Progenitor cell of endocrine pancreas (in vitro differentiated cells): ENCODE results near the gene PRUNE1. TPM values are rescaled to one million over a fixed set of nuclear protein-coding genes. Genes with fewer than 3 reads are reported as not detected.
A peak's percentile ranks its signal among the peaks of the same experiment; 100 is the strongest.

Experiments used
- DNase-seq: peaks from one replicate; pipeline ENCODE4 v3.0.0; 2021; ENCODE audit warnings: low spot score; ENCODE audit not compliant: unreplicated experiment
- H3K27ac Mint-ChIP-seq: 2 replicates; pipeline ENCODE4 v1.8.0; 2021; ENCODE audit warnings: mild to moderate bottlenecking, moderate library complexity, mixed read lengths
- H3K27me3 Mint-ChIP-seq: 2 replicates; pipeline ENCODE4 v1.8.0; 2021; ENCODE audit warnings: mixed read lengths
- H3K36me3 Mint-ChIP-seq: 2 replicates; pipeline ENCODE4 v1.8.0; 2022; ENCODE audit warnings: mixed read lengths; ENCODE audit not compliant: insufficient read depth
- H3K4me1 Mint-ChIP-seq: 2 replicates; pipeline ENCODE4 v1.8.0; 2021; ENCODE audit warnings: low read depth, mixed read lengths
- H3K4me3 Mint-ChIP-seq: 2 replicates; pipeline ENCODE4 v1.8.0; 2021; ENCODE audit warnings: low read depth, mild to moderate bottlenecking, moderate library complexity, mixed read lengths
- H3K9me3 Mint-ChIP-seq: 2 replicates; pipeline ENCODE4 v1.8.0; 2021; ENCODE audit warnings: low read depth, mixed read lengths
- total RNA-seq: library from RNA; stranded (reverse); gene quantifications from 2 replicates; pipeline ENCODE4 v1.2.1, GENCODE V29; 2021
- TF ChIP-seq, protein P1 (sequence below): fragments of 200-600 bp; sonication (generic); IDR thresholded peaks from one replicate; pipeline ENCODE4 v1.5.0; 2021; ENCODE audit warnings: antibody characterized with exemption, mild to moderate bottlenecking; ENCODE audit not compliant: unreplicated experiment

Gene PRUNE1
- total RNA-seq, 1 donor from 2014 or later: 24.4 TPM

DNA sequence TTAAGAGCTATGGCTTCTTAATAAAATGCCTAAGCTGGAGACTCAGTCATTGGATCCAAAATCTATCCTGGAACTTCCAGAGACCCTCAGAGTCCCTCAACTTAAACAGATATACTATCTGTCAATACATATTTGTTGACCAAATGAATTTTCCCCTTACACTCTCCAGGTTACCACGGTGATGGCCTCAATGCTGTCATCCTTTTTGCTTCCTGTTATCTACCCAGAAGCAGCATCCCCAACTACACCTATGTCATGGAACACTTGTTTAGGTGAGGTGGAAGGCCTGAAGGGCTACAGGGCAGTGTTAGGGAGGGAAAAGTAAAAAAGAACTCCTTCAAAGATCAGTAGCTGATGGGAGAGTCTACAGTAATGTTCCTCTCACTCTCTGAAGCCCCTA is 34.9 kb downstream of the PRUNE1 start:
- Mint-ChIP-seq H3K9me3 (no peaks in the 10 kb centered on the region), H3K27me3 (no peaks in the 10 kb centered on the region), H3K4me3 (no peak overlapping the region), H3K27ac (no peak overlapping the region), H3K36me3 (peaks cover 4% of the 10 kb centered on the region), H3K4me1 (peaks cover 4% of the 10 kb centered on the region)
- no peak for DNase-seq
- TF ChIP-seq, protein P1, sequence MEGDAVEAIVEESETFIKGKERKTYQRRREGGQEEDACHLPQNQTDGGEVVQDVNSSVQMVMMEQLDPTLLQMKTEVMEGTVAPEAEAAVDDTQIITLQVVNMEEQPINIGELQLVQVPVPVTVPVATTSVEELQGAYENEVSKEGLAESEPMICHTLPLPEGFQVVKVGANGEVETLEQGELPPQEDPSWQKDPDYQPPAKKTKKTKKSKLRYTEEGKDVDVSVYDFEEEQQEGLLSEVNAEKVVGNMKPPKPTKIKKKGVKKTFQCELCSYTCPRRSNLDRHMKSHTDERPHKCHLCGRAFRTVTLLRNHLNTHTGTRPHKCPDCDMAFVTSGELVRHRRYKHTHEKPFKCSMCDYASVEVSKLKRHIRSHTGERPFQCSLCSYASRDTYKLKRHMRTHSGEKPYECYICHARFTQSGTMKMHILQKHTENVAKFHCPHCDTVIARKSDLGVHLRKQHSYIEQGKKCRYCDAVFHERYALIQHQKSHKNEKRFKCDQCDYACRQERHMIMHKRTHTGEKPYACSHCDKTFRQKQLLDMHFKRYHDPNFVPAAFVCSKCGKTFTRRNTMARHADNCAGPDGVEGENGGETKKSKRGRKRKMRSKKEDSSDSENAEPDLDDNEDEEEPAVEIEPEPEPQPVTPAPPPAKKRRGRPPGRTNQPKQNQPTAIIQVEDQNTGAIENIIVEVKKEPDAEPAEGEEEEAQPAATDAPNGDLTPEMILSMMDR: no peak

DNA sequence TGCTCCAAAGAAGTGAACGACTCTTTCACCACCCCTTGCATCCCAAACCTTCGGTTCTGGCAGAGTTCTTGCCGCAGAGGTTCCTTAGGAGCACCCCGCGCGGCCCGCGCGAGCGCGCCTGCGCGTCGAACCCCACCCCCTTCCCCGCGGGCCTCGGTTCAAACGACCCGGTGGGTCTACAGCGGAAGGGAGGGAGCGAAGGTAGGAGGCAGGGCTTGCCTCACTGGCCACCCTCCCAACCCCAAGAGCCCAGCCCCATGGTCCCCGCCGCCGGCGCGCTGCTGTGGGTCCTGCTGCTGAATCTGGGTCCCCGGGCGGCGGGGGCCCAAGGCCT is 39.3 kb downstream of the PRUNE1 start, which contains the start of gene C1orf56:
Gene C1orf56, plus strand, starts transcription at position 161 of the 334 bp plus-strand sequence. Its CDS starts 97 bp downstream, at position 258.
- no peaks in the 10 kb centered on the region for H3K9me3 Mint-ChIP-seq
- H3K4me1 Mint-ChIP-seq: peaks cover 5% of the 10 kb centered on the region
- peak within 1 kb of the TSS; percentile 94 for H3K27ac Mint-ChIP-seq
- peak; percentile 54 for DNase-seq
- peak within 1 kb of the TSS; percentile 87 for H3K4me3 Mint-ChIP-seq
- H3K27me3 Mint-ChIP-seq: no peaks in the 10 kb centered on the region
- peaks cover 5% of the 10 kb centered on the region for H3K36me3 Mint-ChIP-seq
- TF ChIP-seq, protein P1: no peak

- DNase-seq: peak; percentile 47
- H3K36me3 Mint-ChIP-seq: peaks cover 4% of the 10 kb centered on the region
- TF ChIP-seq, protein P1: peak; percentile 69
- H3K4me3 Mint-ChIP-seq: peak overlapping the region; percentile 87
- H3K27ac Mint-ChIP-seq: peak overlapping the region; percentile 94
- no peaks in the 10 kb centered on the region for H3K9me3 Mint-ChIP-seq
- H3K4me1 Mint-ChIP-seq: peaks cover 5% of the 10 kb centered on the region
- H3K27me3 Mint-ChIP-seq: no peaks in the 10 kb centered on the region
Measured at GRCh38 chr1:151047925-151048644, 39.8 kb downstream of the PRUNE1 start.

DNA sequence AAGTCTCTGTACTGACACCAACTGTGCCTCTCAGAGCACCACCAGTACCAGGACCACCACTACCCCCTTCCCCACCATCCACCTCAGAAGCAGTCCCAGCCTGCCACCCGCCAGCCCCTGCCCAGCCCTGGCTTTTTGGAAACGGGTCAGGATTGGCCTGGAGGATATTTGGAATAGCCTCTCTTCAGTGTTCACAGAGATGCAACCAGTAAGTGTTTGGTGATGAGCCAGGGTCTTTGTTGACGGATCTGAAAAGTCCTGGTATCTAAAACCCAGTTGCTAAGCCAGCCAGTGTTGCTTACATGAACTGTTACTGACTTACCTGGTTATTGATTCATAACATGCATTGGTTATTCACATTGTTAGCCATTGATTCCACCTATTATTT is 40.4 kb downstream of the PRUNE1 start:
- Mint-ChIP-seq H3K4me3 (peak overlapping the region; percentile 87), H3K4me1 (peaks cover 5% of the 10 kb centered on the region), H3K9me3 (no peaks in the 10 kb centered on the region), H3K36me3 (peaks cover 4% of the 10 kb centered on the region), H3K27ac (peak overlapping the region; percentile 94), H3K27me3 (no peaks in the 10 kb centered on the region)
- no peak for DNase-seq
- TF ChIP-seq, protein P1: no peak

DNA sequence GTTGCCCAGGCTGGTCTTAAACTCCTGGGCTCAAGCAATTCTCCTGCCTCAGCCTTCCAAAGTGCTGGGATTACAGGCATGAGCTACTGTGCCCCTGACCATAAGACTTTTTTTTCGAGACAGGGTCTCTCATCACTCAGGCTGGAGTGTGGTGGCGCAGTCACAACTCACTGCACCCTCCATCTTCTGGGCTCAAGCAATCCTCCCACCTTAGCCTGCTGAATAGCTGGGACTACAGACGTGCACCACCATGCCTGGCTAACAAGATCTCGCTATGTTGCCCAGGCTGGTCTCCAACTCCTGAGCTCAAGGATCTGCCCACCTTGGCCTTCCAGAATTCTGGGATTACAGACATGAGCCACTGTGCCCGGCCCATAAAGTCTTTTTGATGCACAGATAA is 41.2 kb downstream of the PRUNE1 start:
- Mint-ChIP-seq H3K4me1 (peaks cover 5% of the 10 kb centered on the region), H3K36me3 (peaks cover 5% of the 10 kb centered on the region), H3K27me3 (no peaks in the 10 kb centered on the region), H3K9me3 (no peaks in the 10 kb centered on the region), H3K27ac (no peak overlapping the region), H3K4me3 (peak overlapping the region; percentile 37)
- TF ChIP-seq, protein P1: no peak
- DNase-seq: no peak
